Large intestine (tissue), 3 donors: ENCODE measurements around the gene C1QTNF3. TPM values are rescaled to one million over a fixed set of nuclear protein-coding genes. Genes with fewer than 3 reads are reported as not detected.

Experiments used
- DNase-seq, 2 donors: peaks; one replicate each; pipeline versions ENCODE4 v3.0.0 to v3.0.0-alpha.2; 2013
- H3K27ac ChIP-seq: one replicate; pipeline ENCODE4 v1.5.1; 2013; ENCODE audit warnings: low read length
- H3K27me3 ChIP-seq: 2 replicates; pipeline ENCODE4 v1.6.1; 2013; ENCODE audit warnings: low read length; ENCODE audit not compliant: control insufficient read depth, insufficient read depth
- H3K36me3 ChIP-seq: 2 replicates; pipeline ENCODE4 v1.6.1; 2013; ENCODE audit warnings: low read length; ENCODE audit not compliant: control insufficient read depth, insufficient read depth
- H3K4me1 ChIP-seq: one replicate; pipeline ENCODE4 v1.6.1; 2013; ENCODE audit warnings: low read length; ENCODE audit not compliant: control insufficient read depth, insufficient read depth
- H3K4me3 ChIP-seq: one replicate; pipeline ENCODE4 v1.5.1; 2013; ENCODE audit warnings: low read length
- H3K9me3 ChIP-seq: one replicate; pipeline ENCODE4 v1.6.1; 2013; ENCODE audit warnings: mild to moderate bottlenecking, low read depth, low read length, moderate library complexity; ENCODE audit not compliant: control insufficient read depth
- WGBS: methylation state at CpG from one replicate; pipeline ENCODE4 v1.1.5; 2013; ENCODE audit warnings: low lambda C conversion rate; ENCODE audit not compliant: insufficient coverage; 5-methylcytosine and 5-hydroxymethylcytosine counted together
- polyA plus RNA-seq: library from polyadenylated mRNA; unstranded; fragments of 120-200 nt; gene quantifications from one replicate; pipeline ENCODE4 v1.2.1, GENCODE V29; 2013

C1QTNF3 gene
- polyA plus RNA-seq, 1 donor: 35.6 TPM

GRCh38 chr5:34003941-34004340 lies 39.1 kb downstream of the C1QTNF3 start:
- Histone ChIP-seq H3K27ac (no peak overlapping the region), H3K36me3 (peaks cover 44% of the 10 kb centered on the region), H3K4me1 (peaks cover 24% of the 10 kb centered on the region), H3K4me3 (no peak overlapping the region), H3K9me3 (no peaks in the 10 kb centered on the region), H3K27me3 (no peaks in the 10 kb centered on the region)
- 90% methylated on average over 1 of the region's 4 CpGs for WGBS
- no peak for DNase-seq

GRCh38 chr5:34002629-34003328 lies 40.2 kb downstream of the C1QTNF3 start:
- Histone ChIP-seq H3K4me1 (peaks cover 23% of the 10 kb centered on the region), H3K4me3 (no peak overlapping the region), H3K36me3 (peaks cover 52% of the 10 kb centered on the region), H3K9me3 (no peaks in the 10 kb centered on the region), H3K27ac (no peak overlapping the region), H3K27me3 (no peaks in the 10 kb centered on the region)
- 100% methylated on average over 1 of the region's 10 CpGs for WGBS
- DNase-seq: no peak

- Histone ChIP-seq H3K4me1 (peaks cover 23% of the 10 kb centered on the region), H3K9me3 (no peaks in the 10 kb centered on the region), H3K4me3 (no peak overlapping the region), H3K27me3 (no peaks in the 10 kb centered on the region), H3K36me3 (peaks cover 66% of the 10 kb centered on the region), H3K27ac (peak overlapping the region; percentile 62)
- DNase-seq: peak; percentile 44 to 83
- 47% methylated on average over 2 of the region's 10 CpGs for WGBS
Observed at GRCh38 chr5:34001241-34001841, 41.7 kb downstream of the C1QTNF3 start.

GRCh38 chr5:33999978-34000377 lies 43.0 kb downstream of the C1QTNF3 start:
- no peak overlapping the region for H3K4me3 ChIP-seq
- H3K27me3 ChIP-seq: no peaks in the 10 kb centered on the region
- no CpG with 5 or more reads among the region's 4 CpGs for WGBS
- peaks cover 17% of the 10 kb centered on the region for H3K4me1 ChIP-seq
- no peaks in the 10 kb centered on the region for H3K9me3 ChIP-seq
- DNase-seq: no peak
- peaks cover 71% of the 10 kb centered on the region for H3K36me3 ChIP-seq
- H3K27ac ChIP-seq: no peak overlapping the region

- H3K27me3 ChIP-seq: no peaks in the 10 kb centered on the region
- no peaks in the 10 kb centered on the region for H3K9me3 ChIP-seq
- H3K27ac ChIP-seq: no peak overlapping the region
- H3K36me3 ChIP-seq: peaks cover 71% of the 10 kb centered on the region
- peaks cover 8% of the 10 kb centered on the region for H3K4me1 ChIP-seq
- no peak overlapping the region for H3K4me3 ChIP-seq
- peak; percentile 28 to 50 for DNase-seq
- no CpG with 5 or more reads among the region's 6 CpGs for WGBS
Observed at GRCh38 chr5:33997331-33997983, 45.6 kb downstream of the C1QTNF3 start.

- Histone ChIP-seq H3K4me3 (no peak overlapping the region), H3K9me3 (no peaks in the 10 kb centered on the region), H3K27me3 (no peaks in the 10 kb centered on the region), H3K36me3 (peaks cover 73% of the 10 kb centered on the region), H3K27ac (no peak overlapping the region), H3K4me1 (peaks cover under 1% of the 10 kb centered on the region)
- no peak for DNase-seq
- no CpG with 5 or more reads among the region's 2 CpGs for WGBS
Observed at GRCh38 chr5:33995865-33996264, 47.1 kb downstream of the C1QTNF3 start.

GRCh38 chr5:33994845-33995244 lies 48.2 kb downstream of the C1QTNF3 start:
- peaks cover 69% of the 10 kb centered on the region for H3K36me3 ChIP-seq
- no peak for DNase-seq
- H3K9me3 ChIP-seq: no peaks in the 10 kb centered on the region
- H3K27me3 ChIP-seq: no peaks in the 10 kb centered on the region
- no peaks in the 10 kb centered on the region for H3K4me1 ChIP-seq
- no CpG with 5 or more reads among the region's 1 CpG for WGBS
- H3K4me3 ChIP-seq: no peak overlapping the region
- no peak overlapping the region for H3K27ac ChIP-seq

- Histone ChIP-seq H3K9me3 (no peaks in the 10 kb centered on the region), H3K27me3 (no peaks in the 10 kb centered on the region), H3K36me3 (peaks cover 71% of the 10 kb centered on the region), H3K4me3 (no peak overlapping the region), H3K27ac (no peak overlapping the region), H3K4me1 (no peaks in the 10 kb centered on the region)
- 100% methylated on average over 1 of the region's 2 CpGs for WGBS
- no peak for DNase-seq
Observed at GRCh38 chr5:33992864-33993263, 50.1 kb downstream of the C1QTNF3 start.

GRCh38 chr5:33985447-33985846 lies 57.6 kb downstream of the C1QTNF3 start:
- peaks cover 2% of the 10 kb centered on the region for H3K9me3 ChIP-seq
- no peak for DNase-seq
- peaks cover 28% of the 10 kb centered on the region for H3K36me3 ChIP-seq
- H3K27ac ChIP-seq: no peak overlapping the region
- peaks cover 7% of the 10 kb centered on the region for H3K4me1 ChIP-seq
- no peak overlapping the region for H3K4me3 ChIP-seq
- H3K27me3 ChIP-seq: no peaks in the 10 kb centered on the region
- WGBS: 94% methylated on average over 2 of the region's 6 CpGs

- 94% methylated on average over 3 of the region's 7 CpGs for WGBS
- no peaks in the 10 kb centered on the region for H3K27me3 ChIP-seq
- no peak within 1 kb of the TSS for H3K4me3 ChIP-seq
- peaks cover 2% of the 10 kb centered on the region for H3K9me3 ChIP-seq
- peaks cover 28% of the 10 kb centered on the region for H3K36me3 ChIP-seq
- H3K4me1 ChIP-seq: peaks cover 7% of the 10 kb centered on the region
- H3K27ac ChIP-seq: no peak within 1 kb of the TSS
- DNase-seq: no peak
Observed at GRCh38 chr5:33984671-33985124, 58.3 kb downstream of the C1QTNF3 start, which contains the start of gene SLC45A2. Gene SLC45A2, minus strand, starts transcription at chr5:33984693. Its CDS starts 110 bp downstream, at chr5:33984583.
